Uterus (tissue), 2 donors: ENCODE results near the gene OCA2.

ENCODE experiments used
- POLR2A ChIP-seq, 2 donors: fragments of 450-650 bp; IDR thresholded peaks; one replicate each; pipeline ENCODE4 v1.6.1; 2016; ENCODE audit warnings: antibody characterized with exemption in 2 of 2, mild to moderate bottlenecking in 1 of 2, moderate library complexity in 1 of 2
- TF ChIP-seq, protein P1 (sequence below), 4 experiments: fragments of 200-600 bp in 2 of 4; fragments of 450-650 bp in 2 of 4; sonication (generic) in 2 of 4; IDR thresholded peaks; one replicate each; pipeline ENCODE4 v1.5.1; 2016 to 2019; ENCODE audit warnings: antibody characterized with exemption in 4 of 4, mild to moderate bottlenecking in 2 of 4, moderate library complexity in 1 of 4

DNA sequence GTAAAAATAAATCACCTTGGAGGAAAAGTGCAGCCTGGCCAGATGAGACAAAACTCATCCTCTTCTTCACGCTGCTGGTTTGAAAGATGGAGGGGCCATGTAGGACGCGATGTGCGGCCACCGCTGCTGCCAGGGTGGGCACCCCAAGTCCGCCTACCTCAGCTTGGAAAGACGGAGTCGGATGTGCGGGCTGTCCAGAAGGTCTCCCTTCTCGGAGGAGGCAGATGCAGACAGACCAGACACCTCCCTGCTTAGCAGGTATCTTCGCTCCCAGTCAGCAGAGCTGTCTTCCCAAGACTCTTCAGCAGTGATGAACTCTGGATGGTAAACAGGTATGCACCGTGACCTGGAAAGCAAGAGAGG lies 71.4 kb downstream of the OCA2 start:
- TF ChIP-seq, protein P1, sequence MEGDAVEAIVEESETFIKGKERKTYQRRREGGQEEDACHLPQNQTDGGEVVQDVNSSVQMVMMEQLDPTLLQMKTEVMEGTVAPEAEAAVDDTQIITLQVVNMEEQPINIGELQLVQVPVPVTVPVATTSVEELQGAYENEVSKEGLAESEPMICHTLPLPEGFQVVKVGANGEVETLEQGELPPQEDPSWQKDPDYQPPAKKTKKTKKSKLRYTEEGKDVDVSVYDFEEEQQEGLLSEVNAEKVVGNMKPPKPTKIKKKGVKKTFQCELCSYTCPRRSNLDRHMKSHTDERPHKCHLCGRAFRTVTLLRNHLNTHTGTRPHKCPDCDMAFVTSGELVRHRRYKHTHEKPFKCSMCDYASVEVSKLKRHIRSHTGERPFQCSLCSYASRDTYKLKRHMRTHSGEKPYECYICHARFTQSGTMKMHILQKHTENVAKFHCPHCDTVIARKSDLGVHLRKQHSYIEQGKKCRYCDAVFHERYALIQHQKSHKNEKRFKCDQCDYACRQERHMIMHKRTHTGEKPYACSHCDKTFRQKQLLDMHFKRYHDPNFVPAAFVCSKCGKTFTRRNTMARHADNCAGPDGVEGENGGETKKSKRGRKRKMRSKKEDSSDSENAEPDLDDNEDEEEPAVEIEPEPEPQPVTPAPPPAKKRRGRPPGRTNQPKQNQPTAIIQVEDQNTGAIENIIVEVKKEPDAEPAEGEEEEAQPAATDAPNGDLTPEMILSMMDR (IDR thresholded peaks at IDR 0.05): no peak
- no peak for TF ChIP-seq POLR2A (IDR thresholded peaks at IDR 0.05)
